ENCODE measurements around the gene FLT1. TPM values are rescaled to one million over a fixed set of nuclear protein-coding genes. Genes with fewer than 3 reads are reported as not detected.

FLT1 gene
- total RNA-seq, 1 donor from 2014 or later: not detected

GRCh38 chr13:28458608-28459007, 36.3 kb downstream of the FLT1 start:
- DNase-seq (ENCODE audit: low read depth): no peak

- DNase-seq (ENCODE audit: low read depth): no peak
Measured at GRCh38 chr13:28458051-28458450, 36.9 kb downstream of the FLT1 start.

GRCh38 chr13:28457521-28457920, 37.4 kb downstream of the FLT1 start:
- DNase-seq (ENCODE audit: low read depth): no peak

GRCh38 chr13:28455580-28456194, 39.2 kb downstream of the FLT1 start:
- no peak for DNase-seq (ENCODE audit: low read depth)

GRCh38 chr13:28452755-28453154, 42.2 kb downstream of the FLT1 start:
- DNase-seq (ENCODE audit: low read depth): no peak

GRCh38 chr13:28451482-28452217, 43.3 kb downstream of the FLT1 start:
- peak; percentile 6 for DNase-seq (ENCODE audit: low read depth)

- no peak for DNase-seq (ENCODE audit: low read depth)
Measured at GRCh38 chr13:28449826-28450773, 44.8 kb downstream of the FLT1 start.

GRCh38 chr13:28448651-28449358, 46.1 kb downstream of the FLT1 start:
- DNase-seq (ENCODE audit: low read depth): no peak

GRCh38 chr13:28447989-28448388, 46.9 kb downstream of the FLT1 start:
- no peak for DNase-seq (ENCODE audit: low read depth)

- DNase-seq (ENCODE audit: low read depth): no peak
Measured at GRCh38 chr13:28447206-28447605, 47.7 kb downstream of the FLT1 start.

- no peak for DNase-seq (ENCODE audit: low read depth)
Measured at GRCh38 chr13:28442839-28443238, 52.1 kb downstream of the FLT1 start.

GRCh38 chr13:28441529-28441928, 53.4 kb downstream of the FLT1 start:
- DNase-seq (ENCODE audit: low read depth): no peak

GRCh38 chr13:28440774-28441504, 54.0 kb downstream of the FLT1 start:
- no peak for DNase-seq (ENCODE audit: low read depth)

GRCh38 chr13:28438598-28439334, 56.2 kb downstream of the FLT1 start:
- DNase-seq (ENCODE audit: low read depth): no peak

- no peak for DNase-seq (ENCODE audit: low read depth)
Measured at GRCh38 chr13:28438067-28438466, 56.9 kb downstream of the FLT1 start.

GRCh38 chr13:28435917-28436316, 59.0 kb downstream of the FLT1 start:
- DNase-seq (ENCODE audit: low read depth): no peak

GRCh38 chr13:28434926-28435325, 60.0 kb downstream of the FLT1 start:
- DNase-seq (ENCODE audit: low read depth): no peak

- no peak for DNase-seq (ENCODE audit: low read depth)
Measured at GRCh38 chr13:28432816-28433560, 61.9 kb downstream of the FLT1 start.

- no peak for DNase-seq (ENCODE audit: low read depth)
Measured at GRCh38 chr13:28429685-28430290, 65.1 kb downstream of the FLT1 start.

Measured in myocyte (in vitro differentiated cells).